ENCODE measurements around the gene CLCN3. TPM values are rescaled to one million over a fixed set of nuclear protein-coding genes. Genes with fewer than 3 reads are reported as not detected.

Gene CLCN3
- total RNA-seq, 1 experiment from 2014 or later = 56.0 TPM

GRCh38 chr4:169652535-169652934, 32.2 kb downstream of the CLCN3 start:
- ChIA-PET CTCF (interaction anchor here (0.7 kb wide), 1 partner anchor 27 kb away, joined by 3 read pairs; no protein-coding TSS in a partner anchor), POLR2A (interaction anchor here (1.1 to 1.3 kb wide), 2 partner anchors 9 to 33 kb away, joined by 5 to 6 read pairs; partner anchors contain the start of gene CLCN3)
- Mint-ChIP-seq H3K27ac (ENCODE audit: low read depth, unreplicated experiment) (no peak overlapping the region), H3K4me1 (ENCODE audit: insufficient read depth, unreplicated experiment) (peaks cover 11% of the 10 kb centered on the region), H3K36me3 (ENCODE audit: insufficient read depth, unreplicated experiment) (peaks cover 6% of the 10 kb centered on the region), H3K9me3 (ENCODE audit: unreplicated experiment) (no peaks in the 10 kb centered on the region), H3K4me3 (ENCODE audit: unreplicated experiment) (no peak overlapping the region), H3K27me3 (ENCODE audit: insufficient read depth, unreplicated experiment) (no peaks in the 10 kb centered on the region)
- DNase-seq (ENCODE audit: unreplicated experiment) = no peak
- TF ChIP-seq CTCF (IDR thresholded peaks at IDR 0.05; ENCODE audit: unreplicated experiment) = no peak
- intact Hi-C loops (cut with micrococcal nuclease) = no loop called here
- BruUV-seq (replicated peaks) = no TSS peak

- BruUV-seq (replicated peaks) = no TSS peak
- Mint-ChIP-seq H3K4me3 (ENCODE audit: unreplicated experiment) (no peak overlapping the region), H3K4me1 (ENCODE audit: insufficient read depth, unreplicated experiment) (peaks cover 6% of the 10 kb centered on the region), H3K9me3 (ENCODE audit: unreplicated experiment) (no peaks in the 10 kb centered on the region), H3K27me3 (ENCODE audit: insufficient read depth, unreplicated experiment) (no peaks in the 10 kb centered on the region), H3K36me3 (ENCODE audit: insufficient read depth, unreplicated experiment) (peaks cover 12% of the 10 kb centered on the region), H3K27ac (ENCODE audit: low read depth, unreplicated experiment) (no peak overlapping the region)
- DNase-seq (ENCODE audit: unreplicated experiment) = no peak
- intact Hi-C loops (cut with micrococcal nuclease) = no loop called here
- ChIA-PET CTCF (interaction anchor here (0.5 to 1.2 kb wide), 4 partner anchors 13 to 34 kb away, joined by 3 to 4 read pairs (median 3); no protein-coding TSS in a partner anchor), POLR2A (interaction anchor here (0.8 to 2.0 kb wide), 4 partner anchors 10 to 34 kb away, joined by 3 to 6 read pairs (median 4); no protein-coding TSS in a partner anchor)
- no peak for TF ChIP-seq CTCF (IDR thresholded peaks at IDR 0.05; ENCODE audit: unreplicated experiment)
These were observed 35.0 kb downstream of the CLCN3 start for GRCh38 chr4:169655401-169655800.

GRCh38 chr4:169657470-169658107, 37.2 kb downstream of the CLCN3 start:
- no peak for TF ChIP-seq CTCF (IDR thresholded peaks at IDR 0.05; ENCODE audit: unreplicated experiment)
- Mint-ChIP-seq H3K27ac (ENCODE audit: low read depth, unreplicated experiment) (peak overlapping the region; percentile 95), H3K4me1 (ENCODE audit: insufficient read depth, unreplicated experiment) (peaks cover 11% of the 10 kb centered on the region), H3K4me3 (ENCODE audit: unreplicated experiment) (no peak overlapping the region), H3K36me3 (ENCODE audit: insufficient read depth, unreplicated experiment) (peaks cover 12% of the 10 kb centered on the region), H3K9me3 (ENCODE audit: unreplicated experiment) (no peaks in the 10 kb centered on the region), H3K27me3 (ENCODE audit: insufficient read depth, unreplicated experiment) (no peaks in the 10 kb centered on the region)
- no TSS peak for BruUV-seq (replicated peaks)
- ChIA-PET POLR2A (interaction anchor here (0.7 to 10.3 kb wide), 6 partner anchors 30 to 167 kb away, joined by 3 to 303 read pairs (median 4); partner anchors contain the start of genes CLCN3 and NEK1), CTCF (no interaction called here)
- DNase-seq (ENCODE audit: unreplicated experiment) = no peak
- intact Hi-C loops (cut with micrococcal nuclease) = loop anchor here (2.0 kb wide), 1 partner anchor 45 kb away; the partner anchor contains the start of gene NEK1

- peak overlapping the region; percentile 87 for H3K4me3 Mint-ChIP-seq (ENCODE audit: unreplicated experiment)
- ChIA-PET POLR2A (interaction anchor here (1.1 to 10.3 kb wide), 11 partner anchors 9 to 648 kb away, joined by 3 to 303 read pairs (median 10); partner anchors contain the start of genes CBR4, CLCN3 and NEK1), CTCF (interaction anchor here (1.2 kb wide), 1 partner anchor 44 kb away, joined by 3 read pairs; no protein-coding TSS in a partner anchor)
- H3K27me3 Mint-ChIP-seq (ENCODE audit: insufficient read depth, unreplicated experiment) = no peaks in the 10 kb centered on the region
- H3K4me1 Mint-ChIP-seq (ENCODE audit: insufficient read depth, unreplicated experiment) = peaks cover 12% of the 10 kb centered on the region
- peak overlapping the region; percentile 95 for H3K27ac Mint-ChIP-seq (ENCODE audit: low read depth, unreplicated experiment)
- no peak for TF ChIP-seq CTCF (IDR thresholded peaks at IDR 0.05; ENCODE audit: unreplicated experiment)
- no TSS peak for BruUV-seq (replicated peaks)
- no peaks in the 10 kb centered on the region for H3K9me3 Mint-ChIP-seq (ENCODE audit: unreplicated experiment)
- no peak for DNase-seq (ENCODE audit: unreplicated experiment)
- intact Hi-C loops (cut with micrococcal nuclease) = loop anchor here (2.0 kb wide), 1 partner anchor 45 kb away; the partner anchor contains the start of gene NEK1
- H3K36me3 Mint-ChIP-seq (ENCODE audit: insufficient read depth, unreplicated experiment) = peaks cover 6% of the 10 kb centered on the region
These were observed 37.8 kb downstream of the CLCN3 start for GRCh38 chr4:169658196-169658595.

Data from MCF 10A (cell line).